CD4-positive, alpha-beta T cell (primary cell): ENCODE results near the gene PLEKHG1. TPM values are rescaled to one million over a fixed set of nuclear protein-coding genes. Genes with fewer than 3 reads are reported as not detected.

ENCODE experiments used
- ATAC-seq: fragments of 200-7000 bp; cut with Tn5 transposase; one replicate; pipeline ENCODE4 v1.10.0; 2022; ENCODE audit warnings: mild to moderate bottlenecking; ENCODE audit not compliant: poor library complexity
- CTCF ChIA-PET: fragments of 350-600 bp; sonication (Branson Sonifier 250); formaldehyde crosslinking; loops from one replicate; lab custom pipeline; 2021; ENCODE audit warnings: antibody characterized with exemption, inconsistent platforms; lab: Charles Lee
- POLR2A ChIA-PET: fragments of 350-600 bp; sonication (Branson Sonifier 250); formaldehyde crosslinking; loops from one replicate; lab custom pipeline; 2021; ENCODE audit warnings: antibody characterized with exemption, inconsistent platforms; lab: Charles Lee
- DNase-seq, 14 experiments: peaks; one replicate each; pipeline ENCODE4 v3.0.0-alpha.2; 2013 to 2020; ENCODE audit warnings: mixed read lengths in 2 of 14
- H3K27ac ChIP-seq, 2 donors: one replicate each; pipeline versions ENCODE4 v1.5.1 to v1.7.0; 2013; ENCODE audit warnings: low read length in 2 of 2, low read depth in 1 of 2, mild to moderate bottlenecking in 1 of 2
- H3K27me3 ChIP-seq, 2 experiments: 1 replicate in 1 of 2; 2 replicates in 1 of 2; pipeline versions ENCODE4 v1.6.1 to v1.7.0; 2013; ENCODE audit warnings: low read length in 2 of 2, control low read depth in 1 of 2, mild to moderate bottlenecking in 1 of 2, moderate library complexity in 1 of 2; ENCODE audit not compliant: insufficient read depth in 2 of 2, control insufficient read depth in 1 of 2
- H3K36me3 ChIP-seq: one replicate; pipeline ENCODE4 v1.6.1; 2013; ENCODE audit warnings: low read length, control low read depth; ENCODE audit not compliant: insufficient read depth
- H3K4me1 ChIP-seq: one replicate; pipeline ENCODE4 v1.6.1; 2013; ENCODE audit warnings: low read length, control low read depth; ENCODE audit not compliant: insufficient read depth
- H3K4me3 ChIP-seq: one replicate; pipeline ENCODE4 v1.5.1; 2013; ENCODE audit warnings: mild to moderate bottlenecking, low read length, moderate library complexity
- H3K9me3 ChIP-seq, 2 experiments: 1 replicate in 1 of 2; 2 replicates in 1 of 2; pipeline versions ENCODE4 v1.6.1 to v1.7.0; 2013; ENCODE audit warnings: low read length in 2 of 2, mild to moderate bottlenecking in 2 of 2, control low read depth in 1 of 2, moderate library complexity in 1 of 2; ENCODE audit not compliant: control insufficient read depth in 1 of 2, insufficient read depth in 1 of 2
- H3K27ac Mint-ChIP-seq: one replicate; pipeline ENCODE4 v1.8.0; 2020; ENCODE audit warnings: mixed read lengths
- H3K27me3 Mint-ChIP-seq: one replicate; pipeline ENCODE4 v1.8.0; 2021; ENCODE audit warnings: mixed read lengths
- H3K36me3 Mint-ChIP-seq: one replicate; pipeline ENCODE4 v1.8.0; 2021; ENCODE audit warnings: low read depth, mixed read lengths
- H3K4me1 Mint-ChIP-seq: one replicate; pipeline ENCODE4 v1.8.0; 2021; ENCODE audit warnings: low read depth, mixed read lengths
- H3K4me3 Mint-ChIP-seq: one replicate; pipeline ENCODE4 v1.8.0; 2020; ENCODE audit warnings: mild to moderate bottlenecking, mixed read lengths
- H3K9me3 Mint-ChIP-seq: one replicate; pipeline ENCODE4 v1.8.0; 2020; ENCODE audit warnings: mixed read lengths
- CTCF ChIP-seq: fragments of 200-600 bp; IDR thresholded peaks from one replicate; pipeline ENCODE4 v1.8.0; 2022; ENCODE audit warnings: antibody characterized with exemption, mild to moderate bottlenecking
- intact Hi-C, 2 experiments: fragments of 100-400 bp; cut with DNase I in 1 of 2; cut with micrococcal nuclease in 1 of 2; formaldehyde crosslinking; loops; one replicate each; pipeline versions ENCODE4 v1.15.1 to v1.9.0; 2023 to 2025; cut with DNase I, micrococcal nuclease
- total RNA-seq, 174 experiments: library from RNA in 2 of 174; stranded (reverse) in 2 of 174; gene quantifications; one replicate each; pipeline ENCODE4 v1.2.3 and lab custom pipeline; 2021 to 2026

PLEKHG1 gene
- total RNA-seq, 2 experiments from 2014 or later = 1.5 to 1.8 TPM

- Histone ChIP-seq H3K4me3 (no peak overlapping the region), H3K4me1 (no peaks in the 10 kb centered on the region), H3K27ac (no peak overlapping the region), H3K27me3 (no peaks in the 10 kb centered on the region), H3K36me3 (no peaks in the 10 kb centered on the region), H3K9me3 (no peaks in the 10 kb centered on the region)
- intact Hi-C loops = no loop called here
- CTCF ChIA-PET = no interaction called here
- ATAC-seq (no peak), DNase-seq (no peak)
- H3K27me3 Mint-ChIP-seq = no peaks in the 10 kb centered on the region
- H3K9me3 Mint-ChIP-seq = no peaks in the 10 kb centered on the region
- H3K36me3 Mint-ChIP-seq = no peaks in the 10 kb centered on the region
- POLR2A ChIA-PET = no interaction called here
- H3K27ac Mint-ChIP-seq = no peak overlapping the region
- no peaks in the 10 kb centered on the region for H3K4me1 Mint-ChIP-seq
- TF ChIP-seq CTCF = no peak
- H3K4me3 Mint-ChIP-seq = no peak overlapping the region
These were observed 9.8 kb upstream of the PLEKHG1 start for GRCh38 chr6:150589852-150590251.

GRCh38 chr6:150590446-150590845 lies 9.2 kb upstream of the PLEKHG1 start:
- no peak for TF ChIP-seq CTCF
- Histone ChIP-seq H3K27ac (no peak overlapping the region), H3K4me1 (no peaks in the 10 kb centered on the region), H3K27me3 (no peaks in the 10 kb centered on the region), H3K36me3 (no peaks in the 10 kb centered on the region), H3K4me3 (no peak overlapping the region), H3K9me3 (no peaks in the 10 kb centered on the region)
- no peaks in the 10 kb centered on the region for H3K4me1 Mint-ChIP-seq
- no peak for DNase-seq
- H3K27ac Mint-ChIP-seq = no peak overlapping the region
- ATAC-seq = no peak
- CTCF ChIA-PET = no interaction called here
- H3K9me3 Mint-ChIP-seq = no peaks in the 10 kb centered on the region
- no peaks in the 10 kb centered on the region for H3K27me3 Mint-ChIP-seq
- H3K4me3 Mint-ChIP-seq = no peak overlapping the region
- H3K36me3 Mint-ChIP-seq = no peaks in the 10 kb centered on the region
- POLR2A ChIA-PET = no interaction called here
- intact Hi-C loops = no loop called here

- intact Hi-C loops = no loop called here
- ATAC-seq (no peak), DNase-seq (no peak)
- Histone ChIP-seq H3K36me3 (no peaks in the 10 kb centered on the region), H3K4me1 (no peaks in the 10 kb centered on the region), H3K27me3 (no peaks in the 10 kb centered on the region), H3K9me3 (no peaks in the 10 kb centered on the region), H3K4me3 (no peak overlapping the region), H3K27ac (no peak overlapping the region)
- H3K4me1 Mint-ChIP-seq = no peaks in the 10 kb centered on the region
- no peak for TF ChIP-seq CTCF
- H3K9me3 Mint-ChIP-seq = no peaks in the 10 kb centered on the region
- no peaks in the 10 kb centered on the region for H3K27me3 Mint-ChIP-seq
- CTCF ChIA-PET = no interaction called here
- H3K4me3 Mint-ChIP-seq = no peak overlapping the region
- H3K27ac Mint-ChIP-seq = no peak overlapping the region
- POLR2A ChIA-PET = no interaction called here
- H3K36me3 Mint-ChIP-seq = no peaks in the 10 kb centered on the region
These were observed 7.2 kb upstream of the PLEKHG1 start for GRCh38 chr6:150592377-150592995.
